Esophagus squamous epithelium (tissue), 5 donors: ENCODE measurements around the gene CYB561A3. TPM values are rescaled to one million over a fixed set of nuclear protein-coding genes. Genes with fewer than 3 reads are reported as not detected.
A peak's percentile ranks its signal among the peaks of the same experiment; 100 is the strongest.

ENCODE experiments used
- DNase-seq: peaks from one replicate; lab custom pipeline; 2025; lab: John Stamatoyannopoulos, UW
- H3K27ac ChIP-seq, 4 donors: fragments of 200-600 bp; sonication (generic); one replicate each; pipeline ENCODE4 v1.5.1; 2016 to 2019; ENCODE audit warnings: mild to moderate bottlenecking in 1 of 4
- H3K27me3 ChIP-seq, 4 donors: fragments of 200-600 bp; sonication (generic); 1 replicate in 3 of 4; 2 replicates in 1 of 4; pipeline versions ENCODE4 v1.5.1 to v1.6.0; 2017 to 2021; ENCODE audit warnings: antibody characterized with exemption in 1 of 4
- H3K36me3 ChIP-seq, 3 donors: fragments of 200-600 bp; sonication (generic); one replicate each; pipeline ENCODE4 v1.5.1; 2016 to 2019
- H3K4me1 ChIP-seq, 3 donors: fragments of 200-600 bp; sonication (generic); one replicate each; pipeline ENCODE4 v1.5.1; 2017 to 2019
- H3K4me3 ChIP-seq, 4 donors: fragments of 200-600 bp; sonication (generic); 1 replicate in 3 of 4; 2 replicates in 1 of 4; pipeline ENCODE4 v1.5.1; 2016 to 2019; ENCODE audit warnings: mild to moderate bottlenecking in 2 of 4, moderate library complexity in 1 of 4
- H3K9me3 ChIP-seq, 3 donors: fragments of 200-600 bp; sonication (generic); one replicate each; pipeline ENCODE4 v1.5.1; 2016 to 2019
- CTCF ChIP-seq, 6 experiments: fragments of 450-650 bp in 4 of 6; fragments of 200-600 bp in 2 of 6; sonication (generic) in 2 of 6; IDR thresholded peaks; one replicate each; pipeline ENCODE4 v1.5.1; 2016 to 2019; ENCODE audit warnings: antibody characterized with exemption in 6 of 6, mild to moderate bottlenecking in 4 of 6, moderate library complexity in 4 of 6
- POLR2A ChIP-seq, 4 donors: fragments of 450-650 bp; IDR thresholded peaks; one replicate each; pipeline ENCODE4 v1.6.1; 2017; ENCODE audit warnings: antibody characterized with exemption in 4 of 4, mild to moderate bottlenecking in 4 of 4, moderate library complexity in 3 of 4
- WGBS, 2 donors: methylation state at CpG; one replicate each; pipeline ENCODE4 v1.1.5; 2018; 5-methylcytosine and 5-hydroxymethylcytosine counted together
- intact Hi-C: fragments of 100-400 bp; cut with DNase I; formaldehyde crosslinking; loops from one replicate; pipeline ENCODE4 v1.15.0; 2022
- total RNA-seq, 4 donors: library from RNA; depleted of rRNA; stranded (reverse); fragments of >200 nt; gene quantifications; one replicate each; pipeline ENCODE4 v1.1.0, GENCODE V29; 2016
- donor health status: DM: yes; HTN: yes; CAD: no.

CYB561A3 gene
- total RNA-seq, 4 donors from 2014 or later: 23.9 to 44.3 (median 27.9) TPM

GRCh38 chr11:61362542-61362875 is 827 bp upstream of the CYB561A3 start:
- TF ChIP-seq POLR2A (IDR thresholded peaks at IDR 0.05): no peak
- no peak for TF ChIP-seq CTCF (IDR thresholded peaks at IDR 0.05)
- DNase-seq: no peak
- peak overlapping the region; percentile 91 to 99 (median 98) for H3K27ac ChIP-seq
- H3K4me3 ChIP-seq: peak overlapping the region; percentile 53 to 94 (median 75)
- H3K36me3 ChIP-seq: peaks cover 5 to 38% (median 34%) of the 10 kb centered on the region in 3 donors
- no peaks in the 10 kb centered on the region for H3K9me3 ChIP-seq
- intact Hi-C loops: no loop called here
- H3K27me3 ChIP-seq: no peaks in the 10 kb centered on the region
- H3K4me1 ChIP-seq: peaks cover 14 to 62% (median 31%) of the 10 kb centered on the region in 3 donors
- WGBS, 2 donors: 2% methylated on average over 11 to 12 of the region's 12 CpGs

GRCh38 chr11:61361237-61361740 is 393 bp downstream of the CYB561A3 start:
- TF ChIP-seq POLR2A (IDR thresholded peaks at IDR 0.05) (no peak), CTCF (IDR thresholded peaks at IDR 0.05) (no peak)
- Histone ChIP-seq H3K27ac (peak overlapping the region; percentile 91 to 99 (median 98)), H3K9me3 (no peaks in the 10 kb centered on the region), H3K4me1 (peaks cover 14 to 63% (median 26%) of the 10 kb centered on the region in 3 donors), H3K27me3 (no peaks in the 10 kb centered on the region), H3K36me3 (peaks cover 0 to 28% (median 21%) of the 10 kb centered on the region in 3 donors), H3K4me3 (peak overlapping the region; percentile 53 to 94 (median 75))
- intact Hi-C loops: no loop called here
- WGBS, 2 donors: 2 to 4% methylated on average over 7 to 14 of the region's 22 CpGs
- DNase-seq: no peak

GRCh38 chr11:61359516-61359915 is 2.2 kb downstream of the CYB561A3 start:
- intact Hi-C loops: no loop called here
- H3K27me3 ChIP-seq: no peaks in the 10 kb centered on the region
- H3K4me3 ChIP-seq: no peak overlapping the region
- H3K4me1 ChIP-seq: peaks cover 14 to 59% (median 26%) of the 10 kb centered on the region in 3 donors
- H3K27ac ChIP-seq: no peak overlapping the region
- no peaks in the 10 kb centered on the region for H3K9me3 ChIP-seq
- WGBS, 2 donors: 47 to 50% methylated on average over 1 of the region's 6 CpGs
- no peak for TF ChIP-seq POLR2A (IDR thresholded peaks at IDR 0.05)
- no peak for TF ChIP-seq CTCF (IDR thresholded peaks at IDR 0.05)
- no peak for DNase-seq
- H3K36me3 ChIP-seq: peaks cover 0 to 28% (median 6%) of the 10 kb centered on the region in 3 donors

- intact Hi-C loops: no loop called here
- no peak for DNase-seq
- Histone ChIP-seq H3K4me3 (no peak overlapping the region), H3K36me3 (peaks cover 0 to 29% (median 0%) of the 10 kb centered on the region in 3 donors), H3K9me3 (no peaks in the 10 kb centered on the region), H3K4me1 (peaks cover 14 to 54% (median 24%) of the 10 kb centered on the region in 3 donors), H3K27me3 (no peaks in the 10 kb centered on the region), H3K27ac (no peak overlapping the region)
- no peak for TF ChIP-seq CTCF (IDR thresholded peaks at IDR 0.05)
- no peak for TF ChIP-seq POLR2A (IDR thresholded peaks at IDR 0.05)
- WGBS, 2 donors: 68 to 91% methylated on average over 9 to 10 of the region's 11 CpGs
Measured at GRCh38 chr11:61358566-61358965, 3.1 kb downstream of the CYB561A3 start.

GRCh38 chr11:61357894-61358239 is 3.8 kb downstream of the CYB561A3 start:
- H3K36me3 ChIP-seq: peaks cover 0 to 36% (median 0%) of the 10 kb centered on the region in 3 donors
- 71 to 92% methylated on average over 6 of the region's 6 CpGs for WGBS, 2 donors
- intact Hi-C loops: no loop called here
- H3K9me3 ChIP-seq: no peaks in the 10 kb centered on the region
- no peak overlapping the region for H3K27ac ChIP-seq
- H3K4me1 ChIP-seq: peaks cover 8 to 47% (median 17%) of the 10 kb centered on the region in 3 donors
- no peak for DNase-seq
- no peaks in the 10 kb centered on the region for H3K27me3 ChIP-seq
- TF ChIP-seq CTCF (IDR thresholded peaks at IDR 0.05) (no peak), POLR2A (IDR thresholded peaks at IDR 0.05) (no peak)
- H3K4me3 ChIP-seq: no peak overlapping the region
